ENCODE data around the gene SPRY2. TPM values are rescaled to one million over a fixed set of nuclear protein-coding genes. Genes with fewer than 3 reads are reported as not detected.
A peak's percentile ranks its signal among the peaks of the same experiment; 100 is the strongest.

SPRY2 gene
- total and polyA plus RNA-seq, 2 of the 13 experiments (the other 11 are each of a cell fraction or from before 2014, with no cell fraction given): 7.4 to 25.1 TPM

DNA sequence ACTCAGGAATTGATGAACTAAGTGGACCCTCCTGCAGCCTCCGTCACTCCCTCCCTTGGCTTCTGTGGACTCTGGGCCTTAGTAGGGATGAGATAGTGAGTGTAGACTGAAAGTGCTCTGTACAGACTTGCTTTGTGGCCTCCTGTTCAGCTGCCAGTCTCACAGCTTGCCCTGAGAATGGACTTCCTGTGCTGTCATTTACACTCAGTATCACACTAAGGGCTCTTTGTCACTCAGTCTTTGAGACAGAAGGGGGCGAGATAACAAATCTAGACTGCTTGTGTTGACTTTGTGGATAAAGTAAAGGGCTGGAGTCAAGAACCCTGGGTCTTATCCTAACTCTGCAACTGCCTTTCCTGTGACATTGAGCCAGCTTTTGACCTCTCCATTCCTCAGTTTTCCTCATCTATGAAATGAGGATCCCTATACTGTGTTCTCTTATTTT, 21.0 kb upstream of the SPRY2 start (continued):
- TF ChIP-seq SNAPC2 (CRISPR knock-in tag; IDR thresholded peaks at IDR 0.05): no peak
- TF ChIP-seq, protein P1, sequence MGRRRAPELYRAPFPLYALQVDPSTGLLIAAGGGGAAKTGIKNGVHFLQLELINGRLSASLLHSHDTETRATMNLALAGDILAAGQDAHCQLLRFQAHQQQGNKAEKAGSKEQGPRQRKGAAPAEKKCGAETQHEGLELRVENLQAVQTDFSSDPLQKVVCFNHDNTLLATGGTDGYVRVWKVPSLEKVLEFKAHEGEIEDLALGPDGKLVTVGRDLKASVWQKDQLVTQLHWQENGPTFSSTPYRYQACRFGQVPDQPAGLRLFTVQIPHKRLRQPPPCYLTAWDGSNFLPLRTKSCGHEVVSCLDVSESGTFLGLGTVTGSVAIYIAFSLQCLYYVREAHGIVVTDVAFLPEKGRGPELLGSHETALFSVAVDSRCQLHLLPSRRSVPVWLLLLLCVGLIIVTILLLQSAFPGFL (CRISPR knock-in tag; IDR thresholded peaks at IDR 0.05): no peak
- TF ChIP-seq, protein P2, sequence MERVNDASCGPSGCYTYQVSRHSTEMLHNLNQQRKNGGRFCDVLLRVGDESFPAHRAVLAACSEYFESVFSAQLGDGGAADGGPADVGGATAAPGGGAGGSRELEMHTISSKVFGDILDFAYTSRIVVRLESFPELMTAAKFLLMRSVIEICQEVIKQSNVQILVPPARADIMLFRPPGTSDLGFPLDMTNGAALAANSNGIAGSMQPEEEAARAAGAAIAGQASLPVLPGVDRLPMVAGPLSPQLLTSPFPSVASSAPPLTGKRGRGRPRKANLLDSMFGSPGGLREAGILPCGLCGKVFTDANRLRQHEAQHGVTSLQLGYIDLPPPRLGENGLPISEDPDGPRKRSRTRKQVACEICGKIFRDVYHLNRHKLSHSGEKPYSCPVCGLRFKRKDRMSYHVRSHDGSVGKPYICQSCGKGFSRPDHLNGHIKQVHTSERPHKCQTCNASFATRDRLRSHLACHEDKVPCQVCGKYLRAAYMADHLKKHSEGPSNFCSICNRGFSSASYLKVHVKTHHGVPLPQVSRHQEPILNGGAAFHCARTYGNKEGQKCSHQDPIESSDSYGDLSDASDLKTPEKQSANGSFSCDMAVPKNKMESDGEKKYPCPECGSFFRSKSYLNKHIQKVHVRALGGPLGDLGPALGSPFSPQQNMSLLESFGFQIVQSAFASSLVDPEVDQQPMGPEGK (CRISPR knock-in tag; IDR thresholded peaks at IDR 0.05): peak; percentile 43; the same call in 1 of the 2 replicates
- TF ChIP-seq TBX2 (CRISPR knock-in tag; IDR thresholded peaks at IDR 0.05; ENCODE audit: borderline replicate concordance): peak; percentile 55; the same call in 1 of the 2 replicates
- no peak for TF ChIP-seq DMAP1 (CRISPR knock-in tag; IDR thresholded peaks at IDR 0.05)
- peak; percentile 44 for TF ChIP-seq FOSL2 (CRISPR knock-in tag; IDR thresholded peaks at IDR 0.05)
- peak; percentile 68 for TF ChIP-seq XRCC5 (optimal IDR thresholded peaks at IDR 0.05; ENCODE audit: low read length)
- TF ChIP-seq, protein P3, sequence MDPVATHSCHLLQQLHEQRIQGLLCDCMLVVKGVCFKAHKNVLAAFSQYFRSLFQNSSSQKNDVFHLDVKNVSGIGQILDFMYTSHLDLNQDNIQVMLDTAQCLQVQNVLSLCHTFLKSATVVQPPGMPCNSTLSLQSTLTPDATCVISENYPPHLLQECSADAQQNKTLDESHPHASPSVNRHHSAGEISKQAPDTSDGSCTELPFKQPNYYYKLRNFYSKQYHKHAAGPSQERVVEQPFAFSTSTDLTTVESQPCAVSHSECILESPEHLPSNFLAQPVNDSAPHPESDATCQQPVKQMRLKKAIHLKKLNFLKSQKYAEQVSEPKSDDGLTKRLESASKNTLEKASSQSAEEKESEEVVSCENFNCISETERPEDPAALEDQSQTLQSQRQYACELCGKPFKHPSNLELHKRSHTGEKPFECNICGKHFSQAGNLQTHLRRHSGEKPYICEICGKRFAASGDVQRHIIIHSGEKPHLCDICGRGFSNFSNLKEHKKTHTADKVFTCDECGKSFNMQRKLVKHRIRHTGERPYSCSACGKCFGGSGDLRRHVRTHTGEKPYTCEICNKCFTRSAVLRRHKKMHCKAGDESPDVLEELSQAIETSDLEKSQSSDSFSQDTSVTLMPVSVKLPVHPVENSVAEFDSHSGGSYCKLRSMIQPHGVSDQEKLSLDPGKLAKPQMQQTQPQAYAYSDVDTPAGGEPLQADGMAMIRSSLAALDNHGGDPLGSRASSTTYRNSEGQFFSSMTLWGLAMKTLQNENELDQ (CRISPR knock-in tag; IDR thresholded peaks at IDR 0.05; ENCODE audit: borderline replicate concordance): no peak
- 0 out of 2 replicates have a peak, but pooled peaks have one; percentile 41 for TF ChIP-seq ZNF644 (CRISPR knock-in tag; IDR thresholded peaks at IDR 0.05; ENCODE audit: low read depth)
- TF ChIP-seq ZBTB7B (CRISPR knock-in tag; IDR thresholded peaks at IDR 0.05): no peak
- peak; percentile 34; the same call in 1 of the 2 replicates for TF ChIP-seq ZMYM3 (CRISPR knock-in tag; IDR thresholded peaks at IDR 0.05)
- no peak for TF ChIP-seq PAWR (CRISPR knock-in tag; IDR thresholded peaks at IDR 0.05; ENCODE audit: borderline replicate concordance)
- no peak for TF ChIP-seq YY1 (IDR thresholded peaks at IDR 0.05; ENCODE audit: insufficient read depth, insufficient replicate concordance, low read depth, low read length)
- TF ChIP-seq, protein P4, sequence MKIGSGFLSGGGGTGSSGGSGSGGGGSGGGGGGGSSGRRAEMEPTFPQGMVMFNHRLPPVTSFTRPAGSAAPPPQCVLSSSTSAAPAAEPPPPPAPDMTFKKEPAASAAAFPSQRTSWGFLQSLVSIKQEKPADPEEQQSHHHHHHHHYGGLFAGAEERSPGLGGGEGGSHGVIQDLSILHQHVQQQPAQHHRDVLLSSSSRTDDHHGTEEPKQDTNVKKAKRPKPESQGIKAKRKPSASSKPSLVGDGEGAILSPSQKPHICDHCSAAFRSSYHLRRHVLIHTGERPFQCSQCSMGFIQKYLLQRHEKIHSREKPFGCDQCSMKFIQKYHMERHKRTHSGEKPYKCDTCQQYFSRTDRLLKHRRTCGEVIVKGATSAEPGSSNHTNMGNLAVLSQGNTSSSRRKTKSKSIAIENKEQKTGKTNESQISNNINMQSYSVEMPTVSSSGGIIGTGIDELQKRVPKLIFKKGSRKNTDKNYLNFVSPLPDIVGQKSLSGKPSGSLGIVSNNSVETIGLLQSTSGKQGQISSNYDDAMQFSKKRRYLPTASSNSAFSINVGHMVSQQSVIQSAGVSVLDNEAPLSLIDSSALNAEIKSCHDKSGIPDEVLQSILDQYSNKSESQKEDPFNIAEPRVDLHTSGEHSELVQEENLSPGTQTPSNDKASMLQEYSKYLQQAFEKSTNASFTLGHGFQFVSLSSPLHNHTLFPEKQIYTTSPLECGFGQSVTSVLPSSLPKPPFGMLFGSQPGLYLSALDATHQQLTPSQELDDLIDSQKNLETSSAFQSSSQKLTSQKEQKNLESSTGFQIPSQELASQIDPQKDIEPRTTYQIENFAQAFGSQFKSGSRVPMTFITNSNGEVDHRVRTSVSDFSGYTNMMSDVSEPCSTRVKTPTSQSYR (CRISPR knock-in tag; IDR thresholded peaks at IDR 0.05; ENCODE audit: borderline replicate concordance): no peak
- TF ChIP-seq, protein P5, sequence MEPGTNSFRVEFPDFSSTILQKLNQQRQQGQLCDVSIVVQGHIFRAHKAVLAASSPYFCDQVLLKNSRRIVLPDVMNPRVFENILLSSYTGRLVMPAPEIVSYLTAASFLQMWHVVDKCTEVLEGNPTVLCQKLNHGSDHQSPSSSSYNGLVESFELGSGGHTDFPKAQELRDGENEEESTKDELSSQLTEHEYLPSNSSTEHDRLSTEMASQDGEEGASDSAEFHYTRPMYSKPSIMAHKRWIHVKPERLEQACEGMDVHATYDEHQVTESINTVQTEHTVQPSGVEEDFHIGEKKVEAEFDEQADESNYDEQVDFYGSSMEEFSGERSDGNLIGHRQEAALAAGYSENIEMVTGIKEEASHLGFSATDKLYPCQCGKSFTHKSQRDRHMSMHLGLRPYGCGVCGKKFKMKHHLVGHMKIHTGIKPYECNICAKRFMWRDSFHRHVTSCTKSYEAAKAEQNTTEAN (CRISPR knock-in tag; conservative IDR thresholded peaks at IDR 0.05): 0 out of 2 replicates have a peak, but pooled peaks have one; percentile 24

All from HepG2 (cell line).